IPS DF 4.7 (cell line): ENCODE data around the gene VGLL4.

ENCODE experiments used
- DNase-seq: peaks from one replicate; pipeline ENCODE4 v3.0.0-alpha.2; 2013; ENCODE audit warnings: low spot score; ENCODE audit errors: extremely low read depth

The VGLL4 gene

DNA sequence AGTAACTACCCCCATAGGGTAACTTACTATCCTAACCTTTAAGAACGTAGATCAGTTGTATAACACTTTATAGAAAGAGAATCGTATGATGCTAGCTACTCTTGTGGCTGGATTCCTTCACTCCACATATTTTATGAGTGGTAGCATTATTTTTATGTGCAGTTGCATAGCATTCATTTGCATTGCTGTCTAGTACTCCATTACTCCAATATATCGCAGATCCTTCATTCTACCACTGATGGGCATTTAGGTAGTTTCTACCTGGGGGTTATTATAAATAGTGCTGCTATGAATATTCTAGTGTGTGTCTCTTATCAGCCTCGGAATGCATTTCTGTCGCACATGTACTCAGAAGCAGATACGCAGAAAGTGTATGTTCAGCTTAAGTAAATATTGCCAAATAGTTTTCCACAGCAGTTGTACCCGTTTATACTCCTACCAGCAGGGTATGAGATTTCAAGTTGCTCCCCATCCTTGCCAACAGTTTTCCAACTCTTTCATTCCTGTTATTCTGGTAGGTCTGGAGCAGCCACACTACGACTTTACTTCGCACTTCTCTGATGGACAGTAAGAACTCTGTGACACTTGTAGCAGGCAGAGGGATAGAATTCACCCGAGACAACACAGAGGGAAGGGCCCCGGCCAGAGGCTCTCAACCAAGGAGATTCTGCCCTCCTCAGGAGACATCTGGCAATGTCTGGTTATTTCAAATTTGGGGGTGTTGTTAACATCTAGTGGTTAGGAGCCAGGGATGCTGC is 9.8 kb upstream of the VGLL4 start:
- DNase-seq, result no peak

GRCh38 chr3:11651900-11652299 is 8.2 kb upstream of the VGLL4 start:
- DNase-seq, result no peak

DNA sequence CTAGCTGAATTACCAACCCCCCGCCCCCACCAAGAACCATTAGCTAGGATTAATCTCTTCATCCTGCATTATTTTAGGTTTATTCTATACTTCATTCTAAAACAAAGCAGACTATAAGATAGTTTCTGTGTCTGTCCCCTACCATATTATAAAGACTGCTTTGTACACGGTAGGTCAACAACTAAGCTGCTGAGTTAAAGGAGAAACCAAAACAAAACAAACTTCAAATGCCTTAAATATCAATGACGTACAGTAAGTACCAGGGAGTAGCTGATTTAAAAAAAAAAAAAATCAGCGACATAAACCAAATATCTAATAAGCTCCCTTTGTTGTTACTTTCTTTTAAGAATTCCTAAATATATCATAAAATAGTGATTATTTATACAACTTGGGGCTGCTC is 7.8 kb upstream of the VGLL4 start:
- no peak for DNase-seq

DNA sequence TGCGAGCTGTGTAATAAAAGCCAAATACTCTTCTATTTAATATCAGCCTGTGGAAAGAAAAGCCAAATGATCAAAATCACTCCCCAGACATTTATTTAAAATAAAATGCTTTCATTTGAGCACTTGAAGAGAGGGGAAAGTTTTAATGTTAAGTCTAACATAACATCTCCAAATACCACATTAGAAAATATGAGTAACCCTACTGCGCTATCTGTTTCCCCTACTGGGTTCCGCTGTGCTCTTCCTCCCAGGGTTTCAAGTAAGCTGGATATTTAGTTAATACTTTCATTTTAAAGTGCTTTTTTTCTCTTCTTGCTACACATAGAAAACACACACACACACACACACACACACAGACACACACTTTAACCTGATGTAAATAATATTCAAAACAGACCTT is 6.7 kb upstream of the VGLL4 start:
- no peak for DNase-seq

DNA sequence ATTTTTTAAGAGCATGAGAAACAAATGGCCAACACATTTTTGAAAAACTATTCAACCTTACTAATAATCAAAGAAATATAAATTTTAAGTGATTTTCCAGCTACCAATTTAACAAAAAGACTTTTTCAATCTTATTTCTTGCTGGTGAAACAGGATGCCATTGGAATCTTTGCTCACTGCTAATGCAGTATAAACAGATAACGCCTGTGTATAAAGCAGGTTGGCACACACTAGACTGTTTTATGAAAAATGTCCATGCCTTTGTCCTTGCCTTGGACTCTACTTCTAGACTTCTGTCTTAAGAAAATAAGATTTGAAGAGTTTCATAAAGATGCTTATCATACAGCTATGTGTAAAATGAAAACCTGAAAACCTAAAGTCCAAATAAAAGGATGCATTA is 5.0 kb upstream of the VGLL4 start:
- DNase-seq, result no peak

DNA sequence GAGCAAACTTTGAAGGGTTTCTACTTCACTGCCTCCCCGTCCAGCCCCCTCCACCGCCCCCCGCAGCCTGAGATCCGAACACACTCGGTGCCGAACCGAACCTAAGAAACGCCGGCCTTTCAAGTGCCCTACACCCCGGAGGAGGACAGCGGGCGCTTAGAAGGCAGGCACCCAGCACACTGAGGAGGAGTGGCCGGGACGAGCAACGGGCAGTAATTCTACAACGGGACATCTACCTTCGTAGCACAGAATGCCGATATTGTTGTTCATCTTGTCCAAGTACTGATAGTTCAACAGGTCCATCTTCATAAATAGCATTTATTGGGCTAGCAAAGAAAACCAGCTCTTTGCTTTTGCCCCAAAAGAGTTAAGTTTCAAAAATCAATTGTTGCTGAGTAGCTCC is 513 bp downstream of the VGLL4 start:
- no peak for DNase-seq

GRCh38 chr3:11642431-11643191 is 1.1 kb downstream of the VGLL4 start:
- DNase-seq, result no peak

DNA sequence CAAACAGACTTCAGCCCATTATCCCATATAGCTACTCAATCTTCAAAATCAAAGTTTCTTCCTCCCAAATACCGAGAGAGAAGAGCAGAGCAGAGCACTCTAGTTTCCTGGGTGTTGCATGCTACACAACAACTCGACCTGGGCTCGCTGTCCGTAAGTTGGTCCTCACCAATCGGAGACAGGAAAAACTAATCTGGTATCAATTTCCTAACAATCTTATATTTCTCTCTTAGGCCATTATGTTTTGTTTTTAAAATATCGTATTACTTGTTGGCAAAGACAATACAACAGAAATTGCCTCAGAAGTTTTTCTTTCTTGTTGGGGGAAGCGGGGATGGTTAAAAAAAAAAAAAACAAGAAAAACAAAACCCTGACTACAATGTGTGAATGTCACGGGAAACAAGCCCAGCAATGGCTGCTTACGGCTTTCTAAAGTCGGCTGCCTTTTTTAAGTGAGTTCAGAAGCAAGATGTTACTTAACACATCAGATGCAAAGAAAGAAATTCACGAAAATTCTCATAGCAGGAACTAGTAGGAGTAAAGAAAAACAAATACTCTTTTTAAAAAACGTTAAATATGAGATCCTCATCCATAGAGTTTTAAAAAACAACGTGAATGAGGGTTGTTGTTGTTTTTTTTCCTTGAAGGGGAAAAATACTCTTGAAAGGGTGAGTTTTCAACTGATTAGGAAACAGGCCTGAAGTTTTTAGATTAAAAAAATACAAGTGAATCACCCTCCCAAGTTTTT is 1.9 kb downstream of the VGLL4 start:
- DNase-seq, result no peak

DNA sequence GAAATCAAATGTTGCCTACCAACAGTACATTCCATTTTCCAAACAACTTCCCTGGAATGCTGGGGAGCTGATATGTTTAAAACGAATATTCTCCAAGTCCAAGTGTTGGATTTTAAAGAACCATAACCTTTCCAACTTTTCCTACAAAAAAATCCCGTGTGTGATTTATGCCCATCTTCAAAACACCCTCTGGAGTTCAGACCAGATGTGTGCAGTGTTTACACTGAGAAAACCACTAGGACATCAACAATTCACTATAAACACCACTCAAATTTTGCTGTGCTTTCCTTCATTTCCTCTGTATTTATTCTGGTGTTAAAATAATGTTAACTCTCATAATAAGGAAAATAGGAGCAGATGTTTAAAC is 2.4 kb downstream of the VGLL4 start:
- DNase-seq, result no peak

DNA sequence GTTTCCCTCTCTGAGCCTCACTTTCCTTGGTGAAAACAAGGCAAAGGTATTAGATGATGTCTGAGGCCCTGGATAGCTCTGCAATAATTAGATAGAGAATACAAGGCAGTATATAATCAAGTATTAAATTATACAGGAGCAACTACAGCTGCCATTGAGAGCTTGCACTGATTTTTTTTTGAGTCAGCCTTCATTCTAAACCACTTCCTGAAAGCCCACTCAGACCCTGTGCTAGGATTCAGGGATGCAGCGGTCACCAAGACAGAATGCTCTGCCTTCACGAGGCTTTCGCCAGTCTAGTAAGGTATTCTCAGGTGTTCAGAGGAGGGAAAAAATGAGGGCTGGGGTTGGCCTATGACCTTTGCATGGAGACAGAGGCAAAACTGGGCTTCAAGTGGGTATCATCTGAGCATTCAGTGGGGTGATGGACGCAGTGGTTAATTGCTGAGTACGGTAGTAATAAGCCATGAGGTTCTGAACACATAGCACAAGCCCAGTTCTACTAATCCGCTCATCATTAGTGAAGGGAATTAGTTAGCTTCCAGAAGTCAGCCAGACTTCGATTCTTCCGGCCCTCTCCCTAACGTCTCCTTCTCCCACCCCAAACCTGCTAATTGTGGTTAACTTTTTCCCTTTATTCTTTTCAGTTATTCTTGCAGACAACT is 3.6 kb downstream of the VGLL4 start:
- DNase-seq, result no peak

DNA sequence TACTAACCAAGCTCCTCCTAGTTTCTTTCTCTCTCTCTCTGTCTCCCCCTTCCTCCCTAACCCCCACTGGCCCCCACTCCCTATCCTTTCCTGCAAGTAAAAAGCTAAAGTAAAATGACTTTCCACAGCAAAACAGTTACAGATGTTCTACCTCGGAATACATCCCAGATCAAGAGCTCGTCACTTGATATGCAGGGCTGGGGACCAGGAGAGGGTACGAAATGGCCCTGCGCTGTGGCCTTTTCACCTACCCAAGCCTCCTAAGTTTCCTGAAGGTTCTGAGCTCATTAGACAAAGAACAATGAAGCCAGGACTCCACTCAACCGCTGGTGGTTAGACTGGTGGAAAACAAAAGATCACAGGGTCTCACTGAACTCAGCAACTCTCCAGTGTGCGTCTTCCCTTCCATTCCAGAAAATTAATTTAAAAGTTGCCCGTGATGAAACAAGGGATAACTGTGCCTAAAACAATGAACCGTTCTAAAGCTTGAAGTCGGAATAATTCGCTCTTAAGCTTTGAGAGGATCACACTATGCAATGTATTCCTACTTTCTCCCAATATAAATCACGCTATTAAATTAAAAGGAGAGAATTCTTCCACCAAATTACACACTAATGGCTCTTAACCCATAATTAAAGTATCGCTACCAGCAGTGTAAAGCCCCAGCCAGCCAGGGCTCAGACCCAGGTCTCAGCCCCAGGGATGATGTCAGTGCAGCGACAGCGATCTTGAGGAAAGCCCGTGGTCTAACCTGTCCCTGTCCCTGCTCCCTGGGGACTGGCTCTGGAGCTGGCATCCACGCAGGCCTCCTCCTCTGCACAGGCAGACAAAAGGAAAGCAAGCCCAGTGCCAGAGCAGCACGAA is 5.0 kb downstream of the VGLL4 start:
- no peak for DNase-seq

GRCh38 chr3:11637901-11638458 is 5.7 kb downstream of the VGLL4 start:
- no peak for DNase-seq

DNA sequence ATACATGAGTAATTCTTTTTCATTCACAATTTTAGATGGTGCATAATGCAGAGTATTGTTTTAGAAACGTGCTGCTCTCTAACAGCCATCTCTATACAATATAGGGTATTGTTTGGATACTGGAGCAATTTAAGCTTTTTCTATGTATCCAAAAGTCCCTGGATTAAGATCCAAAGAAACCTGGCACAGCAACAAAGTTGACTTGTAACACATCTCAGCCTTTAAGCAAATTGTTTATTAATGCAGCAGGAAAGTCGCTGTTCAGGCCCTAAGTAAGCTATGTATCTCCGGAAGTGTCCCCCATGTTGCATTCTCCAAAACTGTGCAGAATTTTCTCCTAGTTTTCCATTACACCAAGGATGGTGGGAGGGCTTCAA is 7.3 kb downstream of the VGLL4 start:
- no peak for DNase-seq

GRCh38 chr3:11635680-11636393 is 7.9 kb downstream of the VGLL4 start:
- DNase-seq, result no peak

DNA sequence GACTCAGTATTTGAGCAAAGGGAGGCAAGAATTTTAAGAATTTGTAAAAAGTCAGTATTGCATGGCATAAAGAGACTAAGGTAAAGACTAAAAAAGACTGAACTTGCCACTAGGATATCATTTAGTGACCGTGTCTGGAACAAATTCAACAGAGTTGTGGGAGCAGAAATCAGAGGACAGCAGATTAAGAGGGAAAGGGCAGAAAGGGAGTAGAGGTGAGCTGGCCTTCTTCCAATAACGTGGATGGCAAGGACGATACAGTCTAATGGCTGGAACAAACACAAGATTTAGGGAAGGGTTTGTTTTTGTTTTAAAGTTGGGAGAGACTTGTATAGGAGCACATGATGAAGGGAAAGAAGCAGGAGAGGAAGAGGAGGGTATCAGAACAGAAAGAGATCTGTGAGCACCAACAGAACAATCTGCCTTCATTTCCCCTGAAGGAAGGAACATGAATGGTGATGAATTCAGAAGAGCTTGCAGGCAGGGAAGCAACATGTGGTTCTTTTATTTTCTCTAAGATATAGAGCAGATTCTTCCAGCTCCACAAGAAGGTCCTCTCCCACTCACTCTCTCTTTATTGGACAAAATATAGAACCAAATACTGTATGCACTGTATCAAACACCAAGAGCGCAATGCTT is 8.6 kb downstream of the VGLL4 start:
- DNase-seq, result no peak

DNA sequence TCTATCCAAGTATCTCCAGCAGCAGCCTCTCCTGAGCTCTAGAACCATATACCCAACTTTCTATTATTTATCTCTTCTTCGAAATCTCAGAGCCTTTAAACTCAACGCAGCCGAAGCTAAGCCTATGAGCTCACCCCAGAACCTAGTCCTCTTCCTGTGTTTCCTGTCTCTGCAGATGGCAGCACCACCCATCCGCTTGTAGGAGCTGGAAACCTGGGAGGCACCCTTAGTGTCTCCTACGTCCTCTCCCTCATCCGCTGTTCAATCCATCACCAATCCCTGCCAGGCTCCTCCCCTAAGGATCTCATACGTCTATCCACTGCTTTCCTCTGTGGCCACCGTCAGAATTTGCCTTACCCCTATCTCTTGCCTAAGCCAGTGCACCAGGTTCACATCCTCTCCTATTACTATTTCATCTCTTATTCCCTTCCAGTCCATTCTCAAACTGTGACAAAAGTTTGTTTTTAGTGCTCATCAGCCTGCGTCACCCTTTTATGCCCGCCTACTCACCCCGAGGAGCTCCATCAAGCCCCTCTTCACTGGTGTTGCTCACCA is 9.6 kb downstream of the VGLL4 start:
- no peak for DNase-seq

GRCh38 chr3:11632966-11633365 is 10.7 kb downstream of the VGLL4 start:
- no peak for DNase-seq

DNA sequence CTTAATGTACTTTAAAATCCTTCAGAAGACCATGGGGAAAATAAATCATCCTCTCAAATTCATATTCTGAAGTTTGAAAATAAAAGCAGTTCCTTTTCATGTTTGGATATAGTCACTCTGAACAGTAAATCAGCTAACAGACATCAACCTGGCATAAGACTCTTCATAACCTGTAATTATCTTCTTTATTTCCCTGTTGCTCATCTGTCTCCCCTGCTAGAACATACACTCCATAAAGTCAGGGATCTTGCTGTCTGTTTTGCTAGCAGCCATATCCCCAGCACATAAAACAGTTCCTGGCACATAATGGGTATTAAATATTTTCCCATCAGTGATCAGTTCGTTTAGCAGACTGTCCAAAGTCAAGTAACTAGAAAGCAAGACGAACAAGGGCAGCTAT is 11.2 kb downstream of the VGLL4 start:
- DNase-seq, result no peak

GRCh38 chr3:11631820-11632219 is 11.9 kb downstream of the VGLL4 start:
- DNase-seq, result no peak
